ENCODE data around the gene OASL.

GRCh38 chr12:121065345-121065744 is 26.3 kb upstream of the OASL start:
- TF ChIP-seq POLR2A (IDR thresholded peaks at IDR 0.05; ENCODE audit: low read depth) (no peak), CTCF (IDR thresholded peaks at IDR 0.05) (no peak), EP300 (IDR thresholded peaks at IDR 0.05) (no peak), POLR2AphosphoS5 (IDR thresholded peaks at IDR 0.05) (no peak)
